ENCODE measurements around the gene PFKL. TPM values are rescaled to one million over a fixed set of nuclear protein-coding genes. Genes with fewer than 3 reads are reported as not detected.

The PFKL gene
- total and polyA plus RNA-seq, 2 of the 8 experiments (the other 6 are each of a cell fraction or from before 2014, with no cell fraction given): 80.2 to 82.3 TPM

DNA sequence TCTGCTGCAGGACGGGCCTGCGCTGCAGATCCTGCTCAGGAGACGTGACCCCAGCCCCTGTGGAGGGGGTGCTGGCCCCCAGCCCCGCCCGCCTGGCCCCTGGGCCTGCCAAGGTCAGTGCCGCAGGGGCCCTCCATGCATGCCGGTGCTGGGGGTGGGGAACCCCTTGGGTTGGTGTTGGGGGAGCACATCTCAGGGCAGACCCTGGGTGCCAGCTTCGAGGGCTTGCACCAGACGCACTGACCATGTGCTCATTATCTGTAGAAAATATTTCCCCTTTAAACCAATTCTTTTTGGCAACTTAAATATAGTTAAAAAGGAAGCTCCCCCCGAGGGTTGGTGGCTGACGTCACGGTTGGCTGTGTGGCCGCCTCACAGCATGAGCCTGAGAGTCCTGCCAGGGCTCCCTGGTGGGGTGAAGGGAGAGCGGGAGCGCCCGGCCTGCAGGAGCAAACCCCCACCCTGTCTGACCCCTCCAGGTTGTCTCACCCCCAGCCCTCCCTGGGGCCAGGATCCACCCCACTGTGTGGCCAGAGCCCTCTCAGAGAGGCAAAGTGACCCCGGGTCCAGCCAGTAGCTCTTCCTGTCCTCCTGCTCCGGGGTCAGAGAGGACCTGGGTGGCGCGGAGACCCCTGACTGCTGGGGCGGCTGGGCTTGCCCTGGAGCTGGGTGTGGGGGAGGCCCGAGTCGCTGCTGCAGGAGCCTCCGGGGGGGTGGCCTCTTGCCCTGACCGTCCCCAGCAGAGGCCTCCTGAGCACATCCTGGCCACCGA is 5.3 kb upstream of the PFKL start:
- H2BK15ac ChIP-seq (ENCODE audit: low read length): no peak overlapping the region
- peaks cover 0 to 3% (median 0%) of the 10 kb centered on the region in 4 experiments; a peak in 2 of 7 replicates for H3K27me3 ChIP-seq (replicated peaks in 1 of 4; ENCODE audit: control insufficient read depth in 3 of 4, extremely low read depth in 1 of 4, insufficient read depth in 3 of 4, low read length in 3 of 4)
- H3K9ac ChIP-seq (replicated peaks in 1 of 4; ENCODE audit: extremely low read depth in 1 of 4, low read depth in 3 of 4, low read length in 3 of 4): no peak overlapping the region
- no peak overlapping the region for H4K5ac ChIP-seq (ENCODE audit: insufficient read length, low read depth, low read length)
- H3K23me2 ChIP-seq (ENCODE audit: low read depth, low read length): peaks cover 5% of the 10 kb centered on the region; the same call in 1 of the 2 replicates
- no peak overlapping the region for H3K14ac ChIP-seq (ENCODE audit: insufficient read length)
- no peak overlapping the region for H3K56ac ChIP-seq (replicated peaks; ENCODE audit: insufficient read length, low read depth, low read length)
- H3K79me1 ChIP-seq (ENCODE audit: low read depth, low read length): no peaks in the 10 kb centered on the region
- H3K4me3 ChIP-seq (ENCODE audit: extremely low read depth in 1 of 4, insufficient read depth in 2 of 4, low read depth in 3 of 4, low read length in 4 of 4): no peak overlapping the region
- no peak overlapping the region for H2AFZ ChIP-seq (ENCODE audit: low read length)
- H2BK20ac ChIP-seq (ENCODE audit: low read length): no peak overlapping the region
- H2BK12ac ChIP-seq (ENCODE audit: low read depth, low read length): no peak overlapping the region
- no peak for FAIRE-seq
- peaks cover 0 to 6% (median under 1%) of the 10 kb centered on the region in 4 experiments; a peak in 3 of 7 replicates for H3K4me1 ChIP-seq (replicated peaks in 1 of 4; ENCODE audit: control insufficient read depth in 3 of 4, insufficient read depth in 4 of 4, low read length in 3 of 4)
- H3K18ac ChIP-seq (ENCODE audit: extremely low read depth, low read length): no peak overlapping the region
- H2BK5ac ChIP-seq (ENCODE audit: low read depth, low read length): no peak overlapping the region
- H3K4ac ChIP-seq (replicated peaks; ENCODE audit: insufficient read length, low read depth, low read length): no peak overlapping the region
- no peak overlapping the region for H3K23ac ChIP-seq (ENCODE audit: insufficient read length)
- H3K27ac ChIP-seq (ENCODE audit: low read depth, low read length): no peak overlapping the region
- H3K79me2 ChIP-seq (ENCODE audit: control insufficient read depth in 1 of 2, insufficient read depth in 2 of 2, low read length in 2 of 2): no peaks in the 10 kb centered on the region
- no peaks in the 10 kb centered on the region for H4K20me1 ChIP-seq (replicated peaks in 1 of 2; ENCODE audit: control insufficient read depth in 1 of 2, insufficient read depth in 2 of 2, low read length in 2 of 2)
- WGBS, 2 experiments (ENCODE audit: extremely low coverage in 1 of 2, insufficient coverage in 1 of 2, insufficient read length in 1 of 2, insufficient replicate concordance in 2 of 2, low coverage in 1 of 2, low lambda C conversion rate in 2 of 2, missing lambda C conversion rate in 1 of 2): 90% methylated on average over 14 of the region's 26 CpGs; no CpG with 5 or more reads in 1 of the 2 experiments
- H2BK120ac ChIP-seq (replicated peaks; ENCODE audit: low read depth, low read length): no peak overlapping the region
- CTCF ChIA-PET (ENCODE audit: partially characterized antibody): interaction anchor here (1.0 to 5.0 kb wide), 4 partner anchors 9 to 34 kb away, joined by 3 to 53 read pairs (median 3); partner anchors contain the start of gene AIRE
- POLR2A ChIA-PET (ENCODE audit: partially characterized antibody): interaction anchor here (1.0 kb wide), 1 partner anchor 11 kb away, joined by 3 read pairs; no protein-coding TSS in a partner anchor
- no peak overlapping the region for H4K8ac ChIP-seq (ENCODE audit: extremely low read depth, insufficient read depth, low read length)
- H3K9me3 ChIP-seq (ENCODE audit: insufficient read depth in 2 of 2, low read depth in 1 of 2, low read length in 1 of 2): no peaks in the 10 kb centered on the region
- H2AK5ac ChIP-seq (ENCODE audit: low read depth, low read length): no peak overlapping the region
- no peak overlapping the region for H4K91ac ChIP-seq (replicated peaks; ENCODE audit: insufficient read length, low read length)
- H3K36me3 ChIP-seq (ENCODE audit: control insufficient read depth in 2 of 4, insufficient read depth in 4 of 4, low read length in 3 of 4): no peaks in the 10 kb centered on the region
- no peak for DNase-seq (ENCODE audit: low read depth in 1 of 2, low spot score in 2 of 2)
- H3K4me2 ChIP-seq (ENCODE audit: insufficient read depth in 1 of 2, low read depth in 2 of 2, low read length in 2 of 2): no peak overlapping the region

Data from H1 (cell line).